ENCODE results near the gene CUL3.

- TF ChIP-seq, protein P1, sequence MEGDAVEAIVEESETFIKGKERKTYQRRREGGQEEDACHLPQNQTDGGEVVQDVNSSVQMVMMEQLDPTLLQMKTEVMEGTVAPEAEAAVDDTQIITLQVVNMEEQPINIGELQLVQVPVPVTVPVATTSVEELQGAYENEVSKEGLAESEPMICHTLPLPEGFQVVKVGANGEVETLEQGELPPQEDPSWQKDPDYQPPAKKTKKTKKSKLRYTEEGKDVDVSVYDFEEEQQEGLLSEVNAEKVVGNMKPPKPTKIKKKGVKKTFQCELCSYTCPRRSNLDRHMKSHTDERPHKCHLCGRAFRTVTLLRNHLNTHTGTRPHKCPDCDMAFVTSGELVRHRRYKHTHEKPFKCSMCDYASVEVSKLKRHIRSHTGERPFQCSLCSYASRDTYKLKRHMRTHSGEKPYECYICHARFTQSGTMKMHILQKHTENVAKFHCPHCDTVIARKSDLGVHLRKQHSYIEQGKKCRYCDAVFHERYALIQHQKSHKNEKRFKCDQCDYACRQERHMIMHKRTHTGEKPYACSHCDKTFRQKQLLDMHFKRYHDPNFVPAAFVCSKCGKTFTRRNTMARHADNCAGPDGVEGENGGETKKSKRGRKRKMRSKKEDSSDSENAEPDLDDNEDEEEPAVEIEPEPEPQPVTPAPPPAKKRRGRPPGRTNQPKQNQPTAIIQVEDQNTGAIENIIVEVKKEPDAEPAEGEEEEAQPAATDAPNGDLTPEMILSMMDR (IDR thresholded peaks at IDR 0.05): no peak
- TF ChIP-seq POLR2A (IDR thresholded peaks at IDR 0.05) (no peak), POLR2AphosphoS5 (IDR thresholded peaks at IDR 0.05) (no peak)
Measured at GRCh38 chr2:224613543-224614286, 28.6 kb upstream of the CUL3 start.
